PC-3 (cell line): Measurements from ENCODE around the gene PLOD3. TPM values are rescaled to one million over a fixed set of nuclear protein-coding genes. Genes with fewer than 3 reads are reported as not detected.

Source experiments
- ATAC-seq: fragments of 200-7000 bp; cut with Tn5 transposase; 2 replicates; pipeline ENCODE4 v1.9.1; 2020; ENCODE audit warnings: mild to moderate bottlenecking, moderate library complexity
- BruUV-seq: library from RNA; stranded (reverse); fragments of 400-500 nt; replicated peaks from 2 replicates; lab custom pipeline; 2021; lab: Mats Ljungman, UMichigan
- CTCF ChIA-PET: fragments of 300-600 bp; sonication (Branson Sonifier 250); formaldehyde crosslinking; loops from one replicate; lab custom pipeline; 2022; ENCODE audit warnings: antibody characterized with exemption; lab: Charles Lee
- POLR2A ChIA-PET: fragments of 300-600 bp; sonication (Branson Sonifier 250); formaldehyde crosslinking; loops from one replicate; lab custom pipeline; 2022; ENCODE audit warnings: antibody characterized with exemption; ENCODE audit not compliant: unreplicated experiment; lab: Charles Lee
- DNase-seq: peaks from one replicate; pipeline ENCODE4 v3.0.0-alpha.2; 2015
- H2AFZ ChIP-seq: fragments of 300-600 bp; sonication (generic); 2 replicates; pipeline ENCODE4 v1.6.0; 2016; ENCODE audit warnings: antibody characterized with exemption, low read length
- H3F3A ChIP-seq: fragments of 300-600 bp; sonication (generic); one replicate; pipeline ENCODE4 v1.6.0; 2017; ENCODE audit warnings: antibody characterized with exemption, low read length, control low read depth, mild to moderate bottlenecking; ENCODE audit not compliant: unreplicated experiment
- H3K27ac ChIP-seq: fragments of 300-600 bp; sonication (generic); 2 replicates; pipeline ENCODE4 v1.5.1; 2016; ENCODE audit warnings: mild to moderate bottlenecking, low read length
- H3K27me3 ChIP-seq: fragments of 300-600 bp; sonication (generic); 2 replicates; pipeline ENCODE4 v1.6.1; 2016; ENCODE audit warnings: low read length, mixed read lengths
- H3K36me3 ChIP-seq: fragments of 300-600 bp; sonication (generic); 2 replicates; pipeline ENCODE4 v1.6.1; 2016; ENCODE audit warnings: low read depth, mixed run types, low read length, mixed read lengths
- H3K4me1 ChIP-seq: fragments of 300-600 bp; sonication (generic); 2 replicates; pipeline ENCODE4 v1.5.1; 2016; ENCODE audit warnings: low read length; ENCODE audit not compliant: insufficient read depth
- H3K4me2 ChIP-seq: fragments of 300-600 bp; sonication (generic); 2 replicates; pipeline ENCODE4 v1.6.0; 2016; ENCODE audit warnings: low read length
- H3K4me3 ChIP-seq: fragments of 300-600 bp; sonication (generic); 2 replicates; pipeline ENCODE4 v1.5.1; 2016; ENCODE audit warnings: mild to moderate bottlenecking, low read length, mixed read lengths
- H3K79me2 ChIP-seq: fragments of 300-600 bp; sonication (generic); 2 replicates; pipeline ENCODE4 v1.6.1; 2017; ENCODE audit warnings: low read length, mixed read lengths
- H3K9ac ChIP-seq: fragments of 300-600 bp; sonication (generic); 2 replicates; pipeline ENCODE4 v1.6.0; 2016; ENCODE audit warnings: mild to moderate bottlenecking, low read length
- H3K9me2 ChIP-seq: fragments of 300-600 bp; sonication (generic); replicated peaks from 2 replicates; pipeline ENCODE4 v1.6.1; 2016; ENCODE audit warnings: mixed run types, low read length, mixed read lengths
- H3K9me3 ChIP-seq: fragments of 300-600 bp; sonication (generic); 2 replicates; pipeline ENCODE4 v1.6.1; 2016; ENCODE audit warnings: low read length, mixed read lengths
- H4K20me1 ChIP-seq: fragments of 300-600 bp; sonication (generic); 2 replicates; pipeline ENCODE4 v1.6.1; 2016; ENCODE audit warnings: low read length, mixed read lengths
- EZH2 ChIP-seq: fragments of 300-600 bp; sonication (generic); IDR thresholded peaks from one replicate; pipeline ENCODE4 v1.6.1; 2017; ENCODE audit warnings: antibody characterized with exemption, mild to moderate bottlenecking, low read length; ENCODE audit not compliant: unreplicated experiment
- EZH2phosphoT487 ChIP-seq: fragments of 300-600 bp; sonication (generic); IDR thresholded peaks from 2 replicates; pipeline ENCODE4 v1.6.1; 2018; ENCODE audit warnings: mild to moderate bottlenecking, antibody characterized with exemption, low read length, borderline replicate concordance
- intact Hi-C: fragments of 100-400 bp; cut with micrococcal nuclease; formaldehyde crosslinking; loops from 2 replicates; pipeline ENCODE4 v1.9.0; 2023
- total RNA-seq: library from RNA; depleted of rRNA; stranded (reverse); fragments of >200 nt; gene quantifications from 2 replicates; pipeline ENCODE4 v1.2.3, GENCODE V29; 2014
- TF ChIP-seq, protein P1 (sequence below): fragments of 300-600 bp; sonication (generic); conservative IDR thresholded peaks from 2 replicates; pipeline ENCODE4 v1.5.1; 2017; ENCODE audit warnings: antibody characterized with exemption, low read depth, mild to moderate bottlenecking, low read length

The PLOD3 gene
- total RNA-seq, 1 experiment from 2014 or later = 66.6 TPM

GRCh38 chr7:101208794-101209193 is 8.6 kb downstream of the PLOD3 start:
- H3F3A ChIP-seq = no peaks in the 10 kb centered on the region
- ChIA-PET POLR2A (no interaction called here), CTCF (no interaction called here)
- no peak overlapping the region for H3K9ac ChIP-seq
- ATAC-seq (no peak), DNase-seq (no peak)
- H3K27me3 ChIP-seq = no peaks in the 10 kb centered on the region
- no peak overlapping the region for H2AFZ ChIP-seq
- no peaks in the 10 kb centered on the region for H3K79me2 ChIP-seq
- H3K27ac ChIP-seq = no peak overlapping the region
- no peaks in the 10 kb centered on the region for H3K9me3 ChIP-seq
- H3K4me1 ChIP-seq = no peaks in the 10 kb centered on the region
- intact Hi-C loops = no loop called here
- BruUV-seq = no TSS peak
- TF ChIP-seq EZH2phosphoT487 = no peak
- TF ChIP-seq EZH2 = no peak
- TF ChIP-seq, protein P1, sequence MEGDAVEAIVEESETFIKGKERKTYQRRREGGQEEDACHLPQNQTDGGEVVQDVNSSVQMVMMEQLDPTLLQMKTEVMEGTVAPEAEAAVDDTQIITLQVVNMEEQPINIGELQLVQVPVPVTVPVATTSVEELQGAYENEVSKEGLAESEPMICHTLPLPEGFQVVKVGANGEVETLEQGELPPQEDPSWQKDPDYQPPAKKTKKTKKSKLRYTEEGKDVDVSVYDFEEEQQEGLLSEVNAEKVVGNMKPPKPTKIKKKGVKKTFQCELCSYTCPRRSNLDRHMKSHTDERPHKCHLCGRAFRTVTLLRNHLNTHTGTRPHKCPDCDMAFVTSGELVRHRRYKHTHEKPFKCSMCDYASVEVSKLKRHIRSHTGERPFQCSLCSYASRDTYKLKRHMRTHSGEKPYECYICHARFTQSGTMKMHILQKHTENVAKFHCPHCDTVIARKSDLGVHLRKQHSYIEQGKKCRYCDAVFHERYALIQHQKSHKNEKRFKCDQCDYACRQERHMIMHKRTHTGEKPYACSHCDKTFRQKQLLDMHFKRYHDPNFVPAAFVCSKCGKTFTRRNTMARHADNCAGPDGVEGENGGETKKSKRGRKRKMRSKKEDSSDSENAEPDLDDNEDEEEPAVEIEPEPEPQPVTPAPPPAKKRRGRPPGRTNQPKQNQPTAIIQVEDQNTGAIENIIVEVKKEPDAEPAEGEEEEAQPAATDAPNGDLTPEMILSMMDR = no peak
- no peaks in the 10 kb centered on the region; the same call in 1 of the 2 replicates for H3K36me3 ChIP-seq
- no peaks in the 10 kb centered on the region for H4K20me1 ChIP-seq
- no peak overlapping the region for H3K4me3 ChIP-seq
- no peak overlapping the region for H3K4me2 ChIP-seq
- H3K9me2 ChIP-seq = no peaks in the 10 kb centered on the region

- no peak for ATAC-seq
Observed at GRCh38 chr7:101207459-101207858, 9.9 kb downstream of the PLOD3 start.

DNA sequence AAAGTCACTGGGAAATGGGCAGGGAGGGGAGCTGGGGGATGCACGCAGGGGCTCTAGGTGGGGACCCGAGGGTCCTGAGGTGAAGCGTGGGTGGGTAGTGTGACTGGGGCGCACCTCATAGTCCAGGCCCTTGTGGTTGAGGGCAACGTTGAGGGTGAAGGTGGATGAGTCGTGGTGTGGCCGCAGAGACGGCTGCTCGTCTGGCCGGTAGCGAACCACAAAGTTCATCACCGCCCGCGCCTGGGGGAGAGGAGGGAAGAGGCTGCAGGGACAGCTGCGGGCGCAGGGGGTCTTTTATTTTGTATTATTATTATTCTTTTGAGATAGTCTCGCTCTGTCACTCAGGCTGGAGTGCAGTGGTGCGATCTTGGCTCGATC is 10.7 kb downstream of the PLOD3 start:
- intact Hi-C loops = no loop called here
- Histone ChIP-seq H3K27me3 (no peaks in the 10 kb centered on the region), H3F3A (no peaks in the 10 kb centered on the region), H3K79me2 (no peaks in the 10 kb centered on the region), H3K36me3 (no peaks in the 10 kb centered on the region; the same call in 1 of the 2 replicates), H3K4me3 (no peak overlapping the region), H3K4me2 (no peak overlapping the region), H3K9me3 (no peaks in the 10 kb centered on the region), H3K9ac (no peak overlapping the region), H2AFZ (no peak overlapping the region), H3K4me1 (no peaks in the 10 kb centered on the region), H3K27ac (no peak overlapping the region), H3K9me2 (no peaks in the 10 kb centered on the region), H4K20me1 (no peaks in the 10 kb centered on the region)
- ATAC-seq (no peak), DNase-seq (no peak)
- CTCF ChIA-PET = no interaction called here
- TF ChIP-seq EZH2 (no peak), EZH2phosphoT487 (no peak)
- TF ChIP-seq, protein P1 = no peak
- POLR2A ChIA-PET = no interaction called here
- no TSS peak for BruUV-seq

More at GRCh38 chr7:101207459-101207858, 9.9 kb downstream of the PLOD3 start:
- H3K9me3 ChIP-seq = no peaks in the 10 kb centered on the region
- H4K20me1 ChIP-seq = no peaks in the 10 kb centered on the region
- ChIA-PET CTCF (no interaction called here), POLR2A (no interaction called here)
- H3F3A ChIP-seq = no peaks in the 10 kb centered on the region
- no peak overlapping the region for H3K4me3 ChIP-seq
- H3K4me1 ChIP-seq = no peaks in the 10 kb centered on the region
- no peak overlapping the region for H3K9ac ChIP-seq
- BruUV-seq = no TSS peak
- H3K27me3 ChIP-seq = no peaks in the 10 kb centered on the region
- H3K79me2 ChIP-seq = no peaks in the 10 kb centered on the region
- no peak for DNase-seq
- TF ChIP-seq, protein P1 = no peak
- TF ChIP-seq EZH2phosphoT487 = no peak
- intact Hi-C loops = no loop called here
- no peak overlapping the region for H3K27ac ChIP-seq
- H3K4me2 ChIP-seq = no peak overlapping the region
- no peaks in the 10 kb centered on the region; the same call in 1 of the 2 replicates for H3K36me3 ChIP-seq
- H2AFZ ChIP-seq = no peak overlapping the region
- H3K9me2 ChIP-seq = no peaks in the 10 kb centered on the region
